Measurements from ENCODE around the gene PPIL4. TPM values are rescaled to one million over a fixed set of nuclear protein-coding genes. Genes with fewer than 3 reads are reported as not detected.

The PPIL4 gene
- total RNA-seq, 2 experiments from 2014 or later: 21.6 to 36.3 TPM

GRCh38 chr6:149487316-149487715 lies 58.5 kb downstream of the PPIL4 start:
- ChIA-PET CTCF (ENCODE audit: unreplicated experiment) (no interaction called here), POLR2A (interaction anchor here (1.1 to 4.6 kb wide), 4 partner anchors 12 to 213 kb away, joined by 3 to 16 read pairs (median 4); no protein-coding TSS in a partner anchor)
- H3K9me3 ChIP-seq (ENCODE audit: low read length): no peaks in the 10 kb centered on the region
- H3K27ac ChIP-seq (ENCODE audit: low read depth, low read length, poor library complexity, severe bottlenecking): no peak overlapping the region
- no peak overlapping the region for H3K4me3 ChIP-seq (ENCODE audit: low read depth, low read length, poor library complexity, severe bottlenecking)
- intact Hi-C loops (cut with micrococcal nuclease; ENCODE audit: unreplicated experiment): no loop called here
- no peaks in the 10 kb centered on the region for H3K9me2 ChIP-seq (ENCODE audit: insufficient read depth, low read length)
- H4K20me1 ChIP-seq (ENCODE audit: insufficient read depth, low read length): no peaks in the 10 kb centered on the region
- H3K79me2 ChIP-seq (ENCODE audit: insufficient read depth, low read depth, low read length): peaks cover 9% of the 10 kb centered on the region; the same call in 1 of the 2 replicates
- no peak for DNase-seq (ENCODE audit: low spot score)
- H2AFZ ChIP-seq (ENCODE audit: low read length): no peak overlapping the region
- TF ChIP-seq CTCF (conservative IDR thresholded peaks at IDR 0.05; ENCODE audit: low read length) (no peak), EZH2phosphoT487 (IDR thresholded peaks at IDR 0.05; ENCODE audit: borderline replicate concordance, low read depth, low read length) (no peak)
- no peak overlapping the region for H3K4me2 ChIP-seq (ENCODE audit: low read length)
- H3K4me1 ChIP-seq (ENCODE audit: insufficient read depth, low read length, poor library complexity, severe bottlenecking): peaks cover 31% of the 10 kb centered on the region
- no peaks in the 10 kb centered on the region for H3K36me3 ChIP-seq (ENCODE audit: insufficient read depth, low read length)
- BruUV-seq (replicated peaks): no TSS peak

GRCh38 chr6:149484733-149485700 lies 60.8 kb downstream of the PPIL4 start, which contains the start of gene ZC3H12D:
TSS of gene ZC3H12D (minus strand) at chr6:149485014. CDS start at chr6:149474543, 10,471 bp downstream.
- peak within 1 kb of the TSS; percentile 99 for H3K27ac ChIP-seq (ENCODE audit: low read depth, low read length, poor library complexity, severe bottlenecking)
- H3K9me3 ChIP-seq (ENCODE audit: low read length): no peaks in the 10 kb centered on the region
- H3K4me2 ChIP-seq (ENCODE audit: low read length): peak within 1 kb of the TSS; percentile 87
- peak; percentile 75 for TF ChIP-seq CTCF (conservative IDR thresholded peaks at IDR 0.05; ENCODE audit: low read length)
- no peak for TF ChIP-seq EZH2phosphoT487 (IDR thresholded peaks at IDR 0.05; ENCODE audit: borderline replicate concordance, low read depth, low read length)
- intact Hi-C loops (cut with micrococcal nuclease; ENCODE audit: unreplicated experiment): no loop called here
- peaks cover 3% of the 10 kb centered on the region; the same call in 1 of the 2 replicates for H3K36me3 ChIP-seq (ENCODE audit: insufficient read depth, low read length)
- DNase-seq (ENCODE audit: low spot score): peak; percentile 83
- H2AFZ ChIP-seq (ENCODE audit: low read length): peak within 1 kb of the TSS; percentile 96
- no peaks in the 10 kb centered on the region for H4K20me1 ChIP-seq (ENCODE audit: insufficient read depth, low read length)
- ChIA-PET CTCF (ENCODE audit: unreplicated experiment) (interaction anchor here (0.6 to 2.1 kb wide), 6 partner anchors 11 to 692 kb away, joined by 3 to 6 read pairs (median 4); no protein-coding TSS in a partner anchor), POLR2A (interaction anchor here (0.5 to 4.6 kb wide), 14 partner anchors 19 to 419 kb away, joined by 3 to 16 read pairs (median 4); partner anchors contain the start of gene PCMT1)
- H3K79me2 ChIP-seq (ENCODE audit: insufficient read depth, low read depth, low read length): peaks cover 19% of the 10 kb centered on the region
- H3K4me3 ChIP-seq (ENCODE audit: low read depth, low read length, poor library complexity, severe bottlenecking): peak within 1 kb of the TSS; percentile 74
- no TSS peak for BruUV-seq (replicated peaks)
- H3K9me2 ChIP-seq (ENCODE audit: insufficient read depth, low read length): no peaks in the 10 kb centered on the region
- H3K4me1 ChIP-seq (ENCODE audit: insufficient read depth, low read length, poor library complexity, severe bottlenecking): peaks cover 52% of the 10 kb centered on the region

Data from OCI-LY7 (cell line).